GM12891 (cell line): ENCODE data around the gene IL22RA2.
A peak's percentile ranks its signal among the peaks of the same experiment; 100 is the strongest.
"Not testable (repeated sequence)": the region's sequence is repeated elsewhere in the genome, so short reads cannot be mapped to it uniquely, and the experiment has no call there.

Experiments used
- DNase-seq: peaks from one replicate; pipeline ENCODE4 v3.0.0; 2011; ENCODE audit warnings: low spot score; ENCODE audit not compliant: insufficient read length
- FAIRE-seq: peaks from 2 replicates; lab custom pipeline; 2011; peaks lifted over from hg19 to GRCh38; lab: Jason Lieb, UNC
- PAX5 ChIP-seq: IDR thresholded peaks from 2 replicates; pipeline ENCODE4 v1.6.1; 2011; ENCODE audit warnings: low read length, moderate library complexity, mild to moderate bottlenecking; ENCODE audit not compliant: insufficient read depth, severe bottlenecking
- POLR2A ChIP-seq: IDR thresholded peaks from 2 replicates; pipeline ENCODE4 v1.6.1; 2011; ENCODE audit warnings: low read depth, low read length, control low read depth
- POLR2AphosphoS5 ChIP-seq: IDR thresholded peaks from 2 replicates; pipeline ENCODE4 v1.6.1; 2011; ENCODE audit warnings: low read depth, low read length, control low read depth
- POU2F2 ChIP-seq: IDR thresholded peaks from 2 replicates; pipeline ENCODE4 v1.6.1; 2011; ENCODE audit warnings: low read depth, mild to moderate bottlenecking, control low read depth, low read length, moderate library complexity
- SPI1 ChIP-seq: IDR thresholded peaks from 2 replicates; pipeline ENCODE4 v1.6.1; 2011; ENCODE audit warnings: low read depth, low read length, control low read depth
- TAF1 ChIP-seq: IDR thresholded peaks from 2 replicates; pipeline ENCODE4 v1.6.1; 2011; ENCODE audit warnings: low read depth, low read length, control low read depth

The IL22RA2 gene

DNA sequence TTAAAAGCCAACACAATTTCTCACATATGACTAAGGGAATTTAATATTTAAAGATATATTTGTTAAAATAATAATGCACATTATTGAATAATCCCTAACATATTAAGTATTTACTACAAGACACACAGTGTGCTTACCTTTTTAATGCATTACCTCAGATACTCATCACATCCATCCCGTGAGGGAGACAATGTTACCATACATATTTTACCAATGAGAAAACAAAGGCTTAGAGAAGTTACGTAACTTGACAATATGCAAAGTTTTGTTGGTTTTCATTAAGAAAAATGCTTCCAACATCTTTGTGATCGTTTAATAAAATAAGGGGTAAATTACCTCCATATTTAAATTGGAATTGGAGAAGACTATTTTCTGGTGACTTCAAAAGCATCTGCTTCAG is 41.5 kb upstream of the IL22RA2 start:
- no peak for DNase-seq
- FAIRE-seq: no peak
- TF ChIP-seq POLR2A (no peak), POU2F2 (no peak), SPI1 (no peak), POLR2AphosphoS5 (no peak), TAF1 (no peak), PAX5 (no peak)

DNA sequence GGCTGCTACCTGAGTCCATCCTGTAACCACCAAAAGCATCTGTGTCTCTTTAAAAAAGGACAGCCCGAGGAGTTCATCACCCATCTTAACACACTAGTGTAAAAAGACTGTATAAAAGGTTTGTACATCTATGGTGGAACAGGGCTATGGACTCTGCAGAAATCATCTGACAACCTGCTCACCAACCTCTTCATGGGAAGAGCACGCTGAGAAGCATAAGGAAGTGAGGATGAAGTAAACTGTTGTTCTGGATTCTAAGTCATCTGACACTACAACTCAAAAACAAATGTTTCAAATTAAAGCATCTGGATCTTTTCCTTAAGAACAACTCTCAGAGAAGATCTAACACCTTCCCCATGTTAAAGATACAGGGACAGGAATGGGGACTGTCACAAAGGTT is 40.4 kb upstream of the IL22RA2 start:
- TF ChIP-seq SPI1 (0 out of 2 replicates have a peak, but pooled peaks have one; percentile 9), POLR2A (peak; percentile 53; the same call in 1 of the 2 replicates), PAX5 (no peak), POLR2AphosphoS5 (peak; percentile 57), TAF1 (no peak), POU2F2 (0 out of 2 replicates have a peak, but pooled peaks have one; percentile 29)
- FAIRE-seq (peak; percentile 51), DNase-seq (no peak)

DNA sequence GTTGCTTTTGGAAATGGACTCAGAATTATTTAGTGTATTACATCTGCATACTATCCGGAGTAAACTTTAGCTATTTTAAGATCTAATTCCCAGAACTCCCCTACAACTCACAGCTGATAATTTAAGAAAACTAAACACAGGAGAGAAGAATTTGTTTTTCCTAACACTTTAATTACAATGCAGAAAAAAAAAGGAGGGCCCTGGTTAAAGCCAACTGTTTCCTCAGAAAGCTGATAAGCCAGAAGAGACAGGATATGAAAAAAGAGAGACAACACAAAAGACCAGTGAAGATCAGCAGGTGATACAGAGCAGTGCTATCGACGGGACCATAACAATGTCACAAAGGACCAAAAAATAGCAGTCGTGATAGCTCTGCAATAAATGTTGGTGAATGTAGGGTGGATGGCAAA is 39.9 kb upstream of the IL22RA2 start:
- FAIRE-seq (peak; percentile 35), DNase-seq (no peak)
- TF ChIP-seq POLR2A (0 out of 2 replicates have a peak, but pooled peaks have one; percentile 25), TAF1 (no peak)

DNA sequence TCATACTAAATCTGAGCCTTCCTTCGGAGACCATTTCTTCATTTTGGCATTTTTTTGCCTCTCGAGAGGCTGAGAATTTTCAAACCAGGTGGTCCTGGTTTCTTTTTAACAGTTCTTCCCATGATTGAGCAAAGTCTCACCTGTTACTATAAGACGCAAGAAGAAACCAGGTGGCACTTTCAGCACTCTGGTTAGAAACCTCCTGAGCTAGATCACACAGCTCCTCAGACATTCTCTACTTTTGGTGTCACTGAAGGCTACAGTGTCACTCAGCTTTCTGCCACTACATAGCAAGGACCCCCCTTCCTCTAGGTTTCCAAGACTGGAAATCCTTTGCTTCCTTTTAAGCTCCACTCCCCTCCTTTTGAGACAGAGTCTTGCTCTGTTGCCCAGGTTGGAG is 38.5 kb upstream of the IL22RA2 start:
- FAIRE-seq: peak; percentile 16

DNA sequence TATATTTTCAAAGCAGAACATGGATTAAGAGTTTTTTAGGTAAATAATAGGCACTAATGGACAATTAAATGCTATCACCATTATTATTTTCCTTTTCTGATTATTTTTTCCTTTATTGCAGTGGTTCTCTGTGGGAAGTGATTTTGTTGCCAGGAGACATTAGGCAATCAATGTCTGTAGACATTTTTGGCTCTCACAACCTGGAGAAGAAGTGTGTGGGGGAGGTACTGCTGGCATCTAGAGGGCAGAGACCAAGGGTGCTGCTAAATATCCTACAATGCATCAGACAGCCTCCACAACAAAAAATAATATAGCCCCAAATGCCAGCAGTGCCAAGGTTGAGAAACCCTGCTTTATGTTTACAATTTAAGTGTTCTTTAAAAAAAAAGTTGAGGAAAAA is 37.5 kb upstream of the IL22RA2 start:
- DNase-seq (no peak), FAIRE-seq (no peak)
- no peak for TF ChIP-seq PAX5
- TF ChIP-seq TAF1: no peak
- no peak for TF ChIP-seq POLR2AphosphoS5
- no peak for TF ChIP-seq POLR2A
- no peak for TF ChIP-seq SPI1

More for the DNA sequence above, 38.5 kb upstream of the IL22RA2 start:
- no peak for DNase-seq
- no peak for TF ChIP-seq SPI1
- TF ChIP-seq POU2F2: no peak
- TF ChIP-seq POLR2AphosphoS5: no peak
- no peak for TF ChIP-seq POLR2A

DNA sequence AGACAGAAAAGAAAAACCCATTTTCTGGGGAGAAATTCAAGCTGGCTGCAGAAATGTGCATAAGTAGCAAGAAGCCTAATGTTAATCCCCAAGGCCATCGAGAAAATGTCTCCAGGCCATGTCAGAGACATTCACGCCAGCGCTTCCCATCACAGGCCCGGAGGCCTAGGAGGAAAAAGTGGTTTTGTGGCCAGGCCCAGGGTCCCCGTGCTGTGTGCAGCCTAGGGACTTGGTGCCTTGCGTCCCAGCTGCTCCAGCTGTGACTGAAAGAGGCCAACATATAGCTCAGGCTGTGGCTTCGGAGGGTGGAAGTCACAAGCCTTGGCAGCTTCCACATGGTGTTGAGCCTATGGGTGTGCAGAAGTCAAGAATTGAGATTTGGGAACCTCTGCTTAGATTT is 34.8 kb upstream of the IL22RA2 start:
- no peak for DNase-seq
- 0 out of 2 replicates have a peak, but pooled peaks have one; percentile 22 for TF ChIP-seq POLR2AphosphoS5
- TF ChIP-seq POU2F2: no peak
- no peak; the same call in 1 of the 2 replicates for TF ChIP-seq POLR2A
- FAIRE-seq: no peak

DNA sequence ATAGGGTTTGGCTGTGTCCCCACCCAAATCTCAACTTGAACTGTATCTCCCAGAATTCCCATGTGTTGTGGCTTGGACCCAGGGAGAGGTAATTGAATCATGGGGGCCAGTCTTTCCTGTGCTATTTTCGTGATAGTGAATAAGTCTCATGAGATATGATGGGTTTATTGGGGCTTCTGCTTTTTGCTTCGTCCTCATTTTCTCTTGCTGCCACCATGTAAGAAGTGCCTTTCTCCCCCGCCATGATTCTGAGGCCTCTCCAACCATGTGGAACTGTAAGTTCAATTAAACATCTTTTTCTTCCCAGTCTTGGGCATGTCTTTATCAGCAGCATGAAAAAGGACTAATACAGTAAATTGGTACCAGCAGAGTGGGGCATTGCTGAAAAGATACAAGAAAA is 34.0 kb upstream of the IL22RA2 start:
- DNase-seq, FAIRE-seq: not testable (repeated sequence)
- 0 out of 2 replicates have a peak, but pooled peaks have one; percentile 28 for TF ChIP-seq POLR2A

DNA sequence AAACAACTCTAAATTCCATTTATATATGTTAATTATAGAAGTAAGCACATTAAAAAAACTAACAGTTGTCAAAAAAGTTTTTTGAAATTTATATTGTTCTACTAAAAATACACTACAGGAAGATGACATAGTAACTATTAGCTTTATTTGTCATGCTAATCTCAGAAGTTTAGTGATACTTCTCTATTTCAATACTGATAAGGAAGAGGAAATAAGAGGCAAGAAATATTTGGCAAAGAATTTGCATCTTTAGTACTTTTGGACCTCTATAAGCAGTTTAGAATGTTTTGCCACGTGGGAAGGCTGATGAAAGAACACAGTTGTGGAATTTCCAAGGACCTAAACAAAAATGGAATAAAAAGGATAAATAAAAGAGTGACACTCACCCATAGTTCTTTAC is 33.1 kb upstream of the IL22RA2 start:
- TF ChIP-seq PAX5 (no peak), TAF1 (no peak), POLR2A (no peak), SPI1 (no peak)
- FAIRE-seq: no peak
- DNase-seq: no peak

DNA sequence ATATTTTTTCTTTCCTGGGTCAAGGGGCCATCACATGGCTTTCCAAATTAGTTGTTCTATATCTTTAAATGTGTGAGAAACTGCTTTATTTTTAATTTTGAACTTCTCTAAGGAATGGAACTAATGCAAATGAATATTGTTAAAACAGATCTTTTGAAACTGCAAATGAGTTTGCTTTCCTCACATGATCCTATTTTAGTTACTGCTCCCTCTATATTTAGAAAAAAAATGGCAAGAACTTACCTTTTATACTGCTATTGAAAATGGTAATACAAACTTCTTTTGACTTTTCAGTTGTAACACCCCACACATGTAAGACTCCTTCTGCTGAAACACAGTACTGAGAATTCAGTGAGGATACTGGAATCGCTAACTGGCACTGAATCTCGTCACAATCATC is 29.8 kb upstream of the IL22RA2 start:
- FAIRE-seq: peak; percentile 64

DNA sequence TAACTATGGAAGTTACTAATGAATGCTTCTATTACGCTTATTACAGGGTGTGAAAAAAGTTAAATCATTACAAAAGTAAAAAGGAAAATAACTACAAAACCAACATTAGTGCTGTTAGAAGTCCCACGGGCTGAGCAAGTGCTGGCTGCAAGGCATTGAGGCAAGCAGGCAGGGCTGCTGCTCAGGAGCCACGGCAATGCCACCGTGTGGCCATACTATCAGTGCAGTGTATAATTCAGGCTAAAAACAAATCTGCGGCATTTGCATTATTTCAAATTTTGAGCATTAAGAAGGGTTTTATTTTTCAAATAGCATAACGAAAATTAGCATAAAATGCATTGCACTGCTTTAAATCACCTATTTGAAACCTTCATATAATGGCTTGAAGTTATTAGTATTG is 28.6 kb upstream of the IL22RA2 start:
- TF ChIP-seq SPI1: no peak
- TF ChIP-seq POLR2AphosphoS5: no peak
- no peak for TF ChIP-seq TAF1
- TF ChIP-seq PAX5: no peak
- DNase-seq: no peak
- FAIRE-seq: no peak

More for the DNA sequence above, 29.8 kb upstream of the IL22RA2 start:
- no peak for DNase-seq
- TF ChIP-seq PAX5 (no peak), TAF1 (no peak), POLR2A (no peak), POLR2AphosphoS5 (no peak), SPI1 (no peak)

DNA sequence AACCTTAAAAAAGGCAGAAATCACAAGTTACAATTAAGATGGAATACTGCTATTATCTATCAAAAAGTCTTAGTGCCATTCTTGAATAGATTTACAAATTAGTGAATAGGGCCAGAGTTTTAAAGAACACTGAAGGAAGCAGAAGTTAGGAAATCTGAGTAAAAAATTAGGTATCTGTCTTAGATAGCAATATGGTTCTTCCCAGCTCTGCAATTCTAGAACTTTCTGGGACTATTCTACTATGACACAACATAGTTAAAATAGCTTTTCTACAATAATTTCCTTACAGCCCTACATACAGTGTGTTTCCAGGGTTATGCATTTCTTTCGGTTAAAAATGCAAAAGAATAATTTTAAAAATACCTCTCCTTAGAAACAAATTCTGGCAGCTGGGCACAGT is 27.6 kb upstream of the IL22RA2 start:
- no peak for FAIRE-seq
- DNase-seq: no peak
- TF ChIP-seq POLR2AphosphoS5: no peak
- no peak for TF ChIP-seq SPI1
- no peak for TF ChIP-seq POU2F2
- TF ChIP-seq POLR2A: no peak
- TF ChIP-seq TAF1: no peak
- TF ChIP-seq PAX5: no peak
